Measurements from ENCODE around the gene CLEC14A. TPM values are rescaled to one million over a fixed set of nuclear protein-coding genes. Genes with fewer than 3 reads are reported as not detected.

The CLEC14A gene
- total and polyA plus RNA-seq, 3 experiments from 2014 or later: not detected

DNA sequence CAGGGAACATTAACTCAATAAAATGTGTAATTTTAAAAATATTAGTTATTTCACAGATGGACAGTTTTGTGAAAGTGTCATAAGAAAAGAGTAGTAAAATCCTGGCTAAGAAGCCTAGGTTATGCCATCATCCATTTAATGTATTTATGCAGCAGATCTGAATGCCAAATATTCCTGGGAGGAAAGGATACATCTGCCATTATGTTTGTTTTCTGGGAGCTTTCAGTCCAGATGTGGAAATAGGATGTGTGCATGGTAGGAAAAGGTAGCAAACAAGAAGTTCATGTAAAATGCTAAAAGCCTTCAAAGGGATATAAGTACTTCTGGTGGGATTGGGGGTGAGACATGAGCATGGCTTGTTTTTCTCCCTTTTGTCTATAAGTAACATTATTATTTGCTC is 27.0 kb upstream of the CLEC14A start:
- H3K9me3 ChIP-seq (ENCODE audit: low read length): no peaks in the 10 kb centered on the region
- no peaks in the 10 kb centered on the region for H3K36me3 ChIP-seq (ENCODE audit: insufficient read depth, low read length)
- ChIA-PET CTCF (no interaction called here), POLR2A (no interaction called here)
- Mint-ChIP-seq H3K9me3 (peaks cover 0 to 2% (median 0%) of the 10 kb centered on the region in 5 donors), H3K36me3 (no peaks in the 10 kb centered on the region), H3K4me3 (no peak overlapping the region), H3K27me3 (peaks cover 3 to 9% of the 10 kb centered on the region in 2 donors), H3K27ac (no peak overlapping the region), H3K4me1 (no peaks in the 10 kb centered on the region)
- no peak for DNase-seq
- H3K27me3 ChIP-seq (ENCODE audit: insufficient read depth, low read length, poor library complexity, severe bottlenecking): no peaks in the 10 kb centered on the region
- H3K4me3 ChIP-seq (ENCODE audit: low read length): no peak overlapping the region
- no peak overlapping the region for H3K27ac ChIP-seq (ENCODE audit: low read depth, low read length)
- H3K4me1 ChIP-seq (ENCODE audit: insufficient read depth, low read length): no peaks in the 10 kb centered on the region

- ChIA-PET CTCF (interaction anchor here (0.9 kb wide), 1 partner anchor 8 kb away, joined by 3 read pairs; no protein-coding TSS in a partner anchor), POLR2A (no interaction called here)
- Mint-ChIP-seq H3K27me3 (peaks cover 0 to 9% of the 10 kb centered on the region in 2 donors), H3K4me1 (no peaks in the 10 kb centered on the region), H3K36me3 (no peaks in the 10 kb centered on the region), H3K9me3 (peaks cover 0 to 2% (median 0%) of the 10 kb centered on the region in 5 donors), H3K27ac (no peak overlapping the region), H3K4me3 (no peak overlapping the region)
- no peaks in the 10 kb centered on the region for H3K4me1 ChIP-seq (ENCODE audit: insufficient read depth, low read length)
- no peak for DNase-seq
- H3K36me3 ChIP-seq (ENCODE audit: insufficient read depth, low read length): no peaks in the 10 kb centered on the region
- no peak overlapping the region for H3K27ac ChIP-seq (ENCODE audit: low read depth, low read length)
- no peak overlapping the region for H3K4me3 ChIP-seq (ENCODE audit: low read length)
- no peaks in the 10 kb centered on the region for H3K27me3 ChIP-seq (ENCODE audit: insufficient read depth, low read length, poor library complexity, severe bottlenecking)
- no peaks in the 10 kb centered on the region for H3K9me3 ChIP-seq (ENCODE audit: low read length)
These were observed 24.2 kb upstream of the CLEC14A start for GRCh38 chr14:38280081-38280480.

DNA sequence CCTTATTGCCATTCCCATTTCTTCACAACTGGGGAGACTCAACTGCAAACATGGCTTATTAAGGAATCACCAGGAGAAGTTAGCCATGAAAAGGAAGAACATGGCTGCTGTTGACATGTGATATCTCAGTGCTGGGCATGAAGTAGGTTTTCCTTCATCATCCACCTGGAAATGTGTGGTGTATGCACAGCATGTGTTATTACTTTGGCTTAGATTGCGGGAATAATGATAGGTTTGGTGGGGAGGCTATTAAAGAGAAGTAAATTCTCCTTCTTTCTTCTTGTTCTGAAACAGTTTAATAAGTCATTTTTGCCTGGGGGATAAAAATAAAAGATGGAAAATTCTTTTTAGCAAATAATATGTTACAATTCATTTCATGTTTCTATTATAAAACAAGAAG is 23.7 kb upstream of the CLEC14A start:
- Histone ChIP-seq H3K27me3 (ENCODE audit: insufficient read depth, low read length, poor library complexity, severe bottlenecking) (no peaks in the 10 kb centered on the region), H3K4me1 (ENCODE audit: insufficient read depth, low read length) (no peaks in the 10 kb centered on the region), H3K36me3 (ENCODE audit: insufficient read depth, low read length) (no peaks in the 10 kb centered on the region), H3K4me3 (ENCODE audit: low read length) (no peak overlapping the region), H3K9me3 (ENCODE audit: low read length) (no peaks in the 10 kb centered on the region), H3K27ac (ENCODE audit: low read depth, low read length) (no peak overlapping the region)
- no peak overlapping the region for H3K4me3 Mint-ChIP-seq
- peaks cover 0 to 2% (median 0%) of the 10 kb centered on the region in 5 donors for H3K9me3 Mint-ChIP-seq
- ChIA-PET POLR2A (no interaction called here), CTCF (interaction anchor here (0.9 kb wide), 1 partner anchor 7 kb away, joined by 3 read pairs; no protein-coding TSS in a partner anchor)
- no peak overlapping the region for H3K27ac Mint-ChIP-seq
- peaks cover 0 to 8% of the 10 kb centered on the region in 2 donors for H3K27me3 Mint-ChIP-seq
- H3K36me3 Mint-ChIP-seq: no peaks in the 10 kb centered on the region
- H3K4me1 Mint-ChIP-seq: no peaks in the 10 kb centered on the region
- no peak for DNase-seq

GRCh38 chr14:38278035-38278434 is 22.1 kb upstream of the CLEC14A start:
- H3K4me3 Mint-ChIP-seq: no peak overlapping the region
- Histone ChIP-seq H3K4me3 (ENCODE audit: low read length) (no peak overlapping the region), H3K4me1 (ENCODE audit: insufficient read depth, low read length) (no peaks in the 10 kb centered on the region), H3K9me3 (ENCODE audit: low read length) (no peaks in the 10 kb centered on the region), H3K36me3 (ENCODE audit: insufficient read depth, low read length) (no peaks in the 10 kb centered on the region), H3K27ac (ENCODE audit: low read depth, low read length) (no peak overlapping the region), H3K27me3 (ENCODE audit: insufficient read depth, low read length, poor library complexity, severe bottlenecking) (no peaks in the 10 kb centered on the region)
- H3K36me3 Mint-ChIP-seq: no peaks in the 10 kb centered on the region
- no peak for DNase-seq
- POLR2A ChIA-PET: no interaction called here
- peaks cover 0 to 4% of the 10 kb centered on the region in 2 donors for H3K27me3 Mint-ChIP-seq
- no peak overlapping the region for H3K27ac Mint-ChIP-seq
- CTCF ChIA-PET: no interaction called here
- H3K4me1 Mint-ChIP-seq: no peaks in the 10 kb centered on the region
- no peaks in the 10 kb centered on the region for H3K9me3 Mint-ChIP-seq

DNA sequence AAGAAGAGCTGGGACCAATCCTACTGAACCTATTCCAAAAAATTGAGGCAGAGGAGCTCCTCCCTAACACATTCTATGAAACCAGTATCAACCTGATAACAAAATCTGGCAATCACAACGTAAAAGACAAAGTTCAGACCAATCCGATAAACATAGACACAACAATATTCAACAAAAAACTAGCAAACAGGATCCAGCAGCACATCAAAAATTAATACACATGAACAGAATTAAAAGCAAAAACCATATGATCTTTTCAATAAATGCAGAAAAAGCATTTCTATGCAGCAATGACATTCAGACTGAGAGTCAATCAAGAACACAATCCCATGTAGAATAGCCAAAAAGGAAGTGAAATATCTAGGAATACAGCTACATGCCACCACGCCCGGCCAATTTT is 7.0 kb upstream of the CLEC14A start:
- no peak overlapping the region for H3K4me3 Mint-ChIP-seq
- Histone ChIP-seq H3K27me3 (ENCODE audit: insufficient read depth, low read length, poor library complexity, severe bottlenecking) (no peaks in the 10 kb centered on the region), H3K4me1 (ENCODE audit: insufficient read depth, low read length) (no peaks in the 10 kb centered on the region), H3K36me3 (ENCODE audit: insufficient read depth, low read length) (no peaks in the 10 kb centered on the region), H3K27ac (ENCODE audit: low read depth, low read length) (no peak overlapping the region), H3K4me3 (ENCODE audit: low read length) (no peak overlapping the region), H3K9me3 (ENCODE audit: low read length) (no peaks in the 10 kb centered on the region)
- H3K36me3 Mint-ChIP-seq: no peaks in the 10 kb centered on the region
- H3K9me3 Mint-ChIP-seq: peaks cover 7 to 31% (median 8%) of the 10 kb centered on the region in 5 donors
- H3K4me1 Mint-ChIP-seq: no peaks in the 10 kb centered on the region
- CTCF ChIA-PET: no interaction called here
- DNase-seq: no peak
- peaks cover 3 to 13% of the 10 kb centered on the region in 2 donors for H3K27me3 Mint-ChIP-seq
- POLR2A ChIA-PET: no interaction called here
- H3K27ac Mint-ChIP-seq: no peak overlapping the region

DNA sequence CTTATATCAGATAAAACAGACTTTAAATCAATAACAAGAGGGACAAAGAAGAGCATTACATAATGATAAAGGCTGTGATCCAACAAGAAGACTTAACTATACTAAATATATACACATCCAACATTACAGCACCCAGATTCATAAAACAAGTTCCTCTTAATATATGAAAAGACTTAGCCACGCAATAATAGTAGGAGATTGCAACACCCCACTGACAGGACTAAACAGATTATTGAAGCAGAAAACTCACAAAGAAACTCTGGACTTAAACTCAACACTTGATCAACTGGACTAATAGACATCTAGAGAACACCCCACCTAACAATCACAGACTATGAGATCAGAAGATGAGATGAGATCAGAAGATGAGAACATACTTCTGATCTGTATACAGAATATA is 5.7 kb upstream of the CLEC14A start:
- Mint-ChIP-seq H3K4me3 (no peak overlapping the region), H3K27me3 (peaks cover 10 to 25% of the 10 kb centered on the region in 2 donors), H3K36me3 (no peaks in the 10 kb centered on the region), H3K9me3 (peaks cover 5 to 31% (median 7%) of the 10 kb centered on the region in 5 donors), H3K27ac (no peak overlapping the region), H3K4me1 (peaks cover under 1 to 2% (median under 1%) of the 10 kb centered on the region in 3 donors)
- DNase-seq: no peak
- Histone ChIP-seq H3K9me3 (ENCODE audit: low read length) (no peaks in the 10 kb centered on the region), H3K4me3 (ENCODE audit: low read length) (no peak overlapping the region), H3K36me3 (ENCODE audit: insufficient read depth, low read length) (no peaks in the 10 kb centered on the region), H3K27me3 (ENCODE audit: insufficient read depth, low read length, poor library complexity, severe bottlenecking) (no peaks in the 10 kb centered on the region), H3K27ac (ENCODE audit: low read depth, low read length) (no peak overlapping the region), H3K4me1 (ENCODE audit: insufficient read depth, low read length) (no peaks in the 10 kb centered on the region)
- ChIA-PET CTCF (no interaction called here), POLR2A (no interaction called here)

DNA sequence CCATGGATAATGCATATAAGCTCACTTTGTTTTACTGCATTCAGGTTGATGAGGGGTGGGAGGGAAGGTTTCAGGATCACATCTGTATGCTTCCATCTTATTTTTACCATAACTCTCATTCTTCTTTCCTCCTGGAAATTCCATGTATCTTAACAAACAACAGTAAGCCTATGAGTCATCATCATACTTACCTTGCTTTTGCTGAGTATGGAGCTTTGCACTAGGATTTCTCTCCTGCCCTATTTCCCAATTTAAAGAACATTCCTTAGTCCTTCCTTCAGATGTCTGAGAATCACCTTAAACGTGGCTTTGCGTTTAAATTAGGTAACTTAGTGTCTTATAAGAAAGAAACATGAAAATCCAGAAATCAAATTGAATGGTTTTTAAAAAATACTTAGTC is 1.6 kb upstream of the CLEC14A start:
- Histone ChIP-seq H3K4me1 (ENCODE audit: insufficient read depth, low read length) (no peaks in the 10 kb centered on the region), H3K27me3 (ENCODE audit: insufficient read depth, low read length, poor library complexity, severe bottlenecking) (no peaks in the 10 kb centered on the region), H3K27ac (ENCODE audit: low read depth, low read length) (no peak overlapping the region), H3K9me3 (ENCODE audit: low read length) (no peaks in the 10 kb centered on the region), H3K4me3 (ENCODE audit: low read length) (no peak overlapping the region), H3K36me3 (ENCODE audit: insufficient read depth, low read length) (no peaks in the 10 kb centered on the region)
- no peaks in the 10 kb centered on the region for H3K36me3 Mint-ChIP-seq
- DNase-seq: no peak
- ChIA-PET POLR2A (no interaction called here), CTCF (no interaction called here)
- H3K4me3 Mint-ChIP-seq: no peak overlapping the region
- peaks cover 24 to 46% of the 10 kb centered on the region in 2 donors for H3K27me3 Mint-ChIP-seq
- H3K9me3 Mint-ChIP-seq: peaks cover 0 to 21% (median 4%) of the 10 kb centered on the region in 5 donors
- H3K27ac Mint-ChIP-seq: no peak overlapping the region
- H3K4me1 Mint-ChIP-seq: peaks cover 12% of the 10 kb centered on the region in 3 donors

GRCh38 chr14:38256533-38256840 is 594 bp upstream of the CLEC14A start:
- Histone ChIP-seq H3K27me3 (ENCODE audit: insufficient read depth, low read length, poor library complexity, severe bottlenecking) (no peaks in the 10 kb centered on the region), H3K4me3 (ENCODE audit: low read length) (no peak overlapping the region), H3K36me3 (ENCODE audit: insufficient read depth, low read length) (no peaks in the 10 kb centered on the region), H3K9me3 (ENCODE audit: low read length) (no peaks in the 10 kb centered on the region), H3K4me1 (ENCODE audit: insufficient read depth, low read length) (no peaks in the 10 kb centered on the region), H3K27ac (ENCODE audit: low read depth, low read length) (no peak overlapping the region)
- Mint-ChIP-seq H3K36me3 (no peaks in the 10 kb centered on the region), H3K4me1 (peaks cover 12% of the 10 kb centered on the region in 3 donors), H3K4me3 (peak overlapping the region; percentile 63 to 88 (median 75)), H3K27me3 (peaks cover 25 to 47% of the 10 kb centered on the region in 2 donors), H3K9me3 (peaks cover 0 to 11% (median 0%) of the 10 kb centered on the region in 5 donors), H3K27ac (no peak overlapping the region)
- ChIA-PET POLR2A (no interaction called here), CTCF (no interaction called here)
- DNase-seq: no peak

GRCh38 chr14:38255408-38255672 is 553 bp downstream of the CLEC14A start:
- no peaks in the 10 kb centered on the region for H3K27me3 ChIP-seq (ENCODE audit: insufficient read depth, low read length, poor library complexity, severe bottlenecking)
- DNase-seq: peak in 1 of 5 donors; percentile 22
- Mint-ChIP-seq H3K4me3 (peak overlapping the region in 5 of 7 donors; percentile 20 to 47 (median 33)), H3K4me1 (peaks cover 12% of the 10 kb centered on the region in 3 donors), H3K27ac (no peak overlapping the region), H3K36me3 (no peaks in the 10 kb centered on the region), H3K9me3 (peaks cover 0 to 2% (median 0%) of the 10 kb centered on the region in 5 donors), H3K27me3 (peaks cover 25 to 43% of the 10 kb centered on the region in 2 donors)
- H3K4me1 ChIP-seq (ENCODE audit: insufficient read depth, low read length): no peaks in the 10 kb centered on the region
- CTCF ChIA-PET: no interaction called here
- H3K27ac ChIP-seq (ENCODE audit: low read depth, low read length): no peak overlapping the region
- no peaks in the 10 kb centered on the region for H3K36me3 ChIP-seq (ENCODE audit: insufficient read depth, low read length)
- H3K4me3 ChIP-seq (ENCODE audit: low read length): no peak overlapping the region
- H3K9me3 ChIP-seq (ENCODE audit: low read length): no peaks in the 10 kb centered on the region
- POLR2A ChIA-PET: no interaction called here
